Measurements from ENCODE around the gene PLEKHG4B.
"Not testable (repeated sequence)": the region's sequence is repeated elsewhere in the genome, so short reads cannot be mapped to it uniquely, and the experiment has no call there.

Gene PLEKHG4B

GRCh38 chr5:219991-220390, 128.0 kb downstream of the PLEKHG4B start:
- DNase-seq (ENCODE audit: low read depth, low spot score): no peak

GRCh38 chr5:222951-223715, 131.2 kb downstream of the PLEKHG4B start:
- DNase-seq (ENCODE audit: low read depth, low spot score): not testable (repeated sequence)

- DNase-seq (ENCODE audit: low read depth, low spot score): no peak
Measured at GRCh38 chr5:223791-224190, 131.8 kb downstream of the PLEKHG4B start.

- no peak for DNase-seq (ENCODE audit: low read depth, low spot score)
Measured at GRCh38 chr5:225334-225733, 133.4 kb downstream of the PLEKHG4B start.

- DNase-seq (ENCODE audit: low read depth, low spot score): not testable (repeated sequence)
Measured at GRCh38 chr5:227375-227774, 135.4 kb downstream of the PLEKHG4B start.

GRCh38 chr5:228886-229285, 136.9 kb downstream of the PLEKHG4B start:
- DNase-seq (ENCODE audit: low read depth, low spot score): no peak

GRCh38 chr5:230711-231110, 138.7 kb downstream of the PLEKHG4B start:
- no peak for DNase-seq (ENCODE audit: low read depth, low spot score)

- DNase-seq (ENCODE audit: low read depth, low spot score): no peak
Measured at GRCh38 chr5:231661-232060, 139.7 kb downstream of the PLEKHG4B start.

- not testable (repeated sequence) for DNase-seq (ENCODE audit: low read depth, low spot score)
Measured at GRCh38 chr5:233426-233825, 141.5 kb downstream of the PLEKHG4B start.

GRCh38 chr5:234450-234849, 142.5 kb downstream of the PLEKHG4B start:
- DNase-seq (ENCODE audit: low read depth, low spot score): no peak

- DNase-seq (ENCODE audit: low read depth, low spot score): not testable (repeated sequence)
Measured at GRCh38 chr5:235527-235926, 143.6 kb downstream of the PLEKHG4B start.

- DNase-seq (ENCODE audit: low read depth, low spot score): not testable (repeated sequence)
Measured at GRCh38 chr5:237931-238330, 146.0 kb downstream of the PLEKHG4B start.

All from activated naive CD8-positive, alpha-beta T cell treated with anti-CD3 and anti-CD28 coated beads, Interleukin-2, amount 50 U/mL, for 16 hours (primary cell).